Smooth muscle cell (in vitro differentiated cells): ENCODE measurements around the gene ACTN4. TPM values are rescaled to one million over a fixed set of nuclear protein-coding genes. Genes with fewer than 3 reads are reported as not detected.
A peak's percentile ranks its signal among the peaks of the same experiment; 100 is the strongest.

Source experiments
- DNase-seq: peaks from one replicate; lab custom pipeline; 2025; ENCODE audit not compliant: unreplicated experiment; lab: John Stamatoyannopoulos, UW
- H2AFZ ChIP-seq: fragments of 200-600 bp; sonication (generic); 2 replicates; pipeline ENCODE4 v1.6.0; 2016; ENCODE audit warnings: antibody characterized with exemption, low read depth, mild to moderate bottlenecking
- H3F3A ChIP-seq: fragments of 200-600 bp; sonication (generic); 2 replicates; pipeline ENCODE4 v1.6.0; 2017; ENCODE audit warnings: antibody characterized with exemption, low read depth
- H3K27ac ChIP-seq: fragments of 200-600 bp; sonication (generic); 2 replicates; pipeline ENCODE4 v1.5.1; 2016; ENCODE audit warnings: low read depth, mild to moderate bottlenecking
- H3K27me3 ChIP-seq: fragments of 200-600 bp; sonication (generic); 2 replicates; pipeline ENCODE4 v1.6.1; 2016; ENCODE audit warnings: low read depth, mild to moderate bottlenecking
- H3K36me3 ChIP-seq: fragments of 200-600 bp; sonication (generic); 2 replicates; pipeline ENCODE4 v1.5.1; 2016; ENCODE audit warnings: low read depth
- H3K4me1 ChIP-seq: fragments of 200-600 bp; sonication (generic); 2 replicates; pipeline ENCODE4 v1.5.1; 2016; ENCODE audit warnings: low read depth
- H3K4me2 ChIP-seq: fragments of 200-600 bp; sonication (generic); 2 replicates; pipeline ENCODE4 v1.6.0; 2016; ENCODE audit warnings: mild to moderate bottlenecking
- H3K4me3 ChIP-seq: fragments of 200-600 bp; sonication (generic); 2 replicates; pipeline ENCODE4 v1.5.1; 2016; ENCODE audit warnings: mild to moderate bottlenecking
- H3K79me2 ChIP-seq: fragments of 200-600 bp; sonication (generic); 2 replicates; pipeline ENCODE4 v1.6.0; 2016; ENCODE audit warnings: low read depth, mild to moderate bottlenecking
- H3K9ac ChIP-seq: fragments of 200-600 bp; sonication (generic); 2 replicates; pipeline ENCODE4 v1.6.0; 2016; ENCODE audit warnings: low read depth
- H3K9me3 ChIP-seq: fragments of 200-600 bp; sonication (generic); replicated peaks from 2 replicates; pipeline ENCODE4 v1.5.1; 2016; ENCODE audit warnings: low read depth
- H4K20me1 ChIP-seq: fragments of 200-600 bp; sonication (generic); 2 replicates; pipeline ENCODE4 v1.6.0; 2016; ENCODE audit warnings: low read depth
- CTCF ChIP-seq: fragments of 200-600 bp; sonication (generic); IDR thresholded peaks from 2 replicates; pipeline ENCODE4 v1.5.1; 2017; ENCODE audit warnings: borderline replicate concordance, mild to moderate bottlenecking, antibody characterized with exemption; ENCODE audit not compliant: insufficient read depth, poor library complexity, severe bottlenecking
- WGBS: methylation state at CpG from one replicate; pipeline ENCODE4 v1.1.7; 2016; ENCODE audit warnings: low lambda C conversion rate; 5-methylcytosine and 5-hydroxymethylcytosine counted together
- polyA plus RNA-seq: library from polyadenylated mRNA; unstranded; fragments of >200 nt; fragmentation: Nextera tagmentation; extraction: Ambion mirVana; gene quantifications from 2 replicates; pipeline ENCODE4 v1.2.1, GENCODE V29; 2016
- total RNA-seq: library from RNA; depleted of rRNA; stranded (reverse); fragments of >200 nt; gene quantifications from 2 replicates; pipeline ENCODE4 v1.2.3, GENCODE V29; 2014

The ACTN4 gene
- total and polyA plus RNA-seq, 2 experiments from 2014 or later = 53.8 to 311 TPM

DNA sequence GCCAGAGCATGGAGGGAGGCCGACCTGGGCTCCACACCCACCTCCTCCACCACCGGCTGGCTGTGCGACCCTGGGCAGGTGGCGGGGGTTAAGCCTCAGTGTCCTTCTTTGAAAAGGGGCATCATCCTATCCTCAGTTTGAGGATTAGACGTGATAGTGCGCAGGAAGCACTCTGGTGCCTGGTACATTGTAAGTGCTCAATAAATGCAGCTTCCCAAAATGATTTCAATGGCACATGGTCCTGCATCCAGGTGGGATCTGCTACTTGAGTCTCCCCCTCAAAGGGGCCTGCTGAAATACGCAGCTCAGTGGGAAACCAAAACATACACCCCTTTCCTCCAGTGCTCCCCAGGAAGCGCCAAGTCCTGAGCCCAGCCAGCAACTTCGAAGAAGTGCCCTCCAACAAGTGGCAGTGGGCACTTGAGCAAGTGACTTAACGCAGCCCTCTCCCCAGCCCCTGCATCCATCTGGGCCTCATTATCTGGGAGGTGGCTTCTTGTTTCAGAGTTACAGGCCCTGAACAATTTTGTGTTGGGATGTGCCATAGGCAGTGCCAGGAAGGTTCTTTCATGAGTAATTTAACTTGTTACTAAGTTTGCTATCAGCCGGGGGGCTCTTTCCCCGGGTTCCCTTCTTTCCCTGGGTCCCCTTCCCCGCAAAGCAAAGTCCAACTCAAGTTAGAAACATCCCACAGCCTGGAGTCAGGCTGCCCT lies 17.9 kb downstream of the ACTN4 start:
- peaks cover 52% of the 10 kb centered on the region for H4K20me1 ChIP-seq

DNA sequence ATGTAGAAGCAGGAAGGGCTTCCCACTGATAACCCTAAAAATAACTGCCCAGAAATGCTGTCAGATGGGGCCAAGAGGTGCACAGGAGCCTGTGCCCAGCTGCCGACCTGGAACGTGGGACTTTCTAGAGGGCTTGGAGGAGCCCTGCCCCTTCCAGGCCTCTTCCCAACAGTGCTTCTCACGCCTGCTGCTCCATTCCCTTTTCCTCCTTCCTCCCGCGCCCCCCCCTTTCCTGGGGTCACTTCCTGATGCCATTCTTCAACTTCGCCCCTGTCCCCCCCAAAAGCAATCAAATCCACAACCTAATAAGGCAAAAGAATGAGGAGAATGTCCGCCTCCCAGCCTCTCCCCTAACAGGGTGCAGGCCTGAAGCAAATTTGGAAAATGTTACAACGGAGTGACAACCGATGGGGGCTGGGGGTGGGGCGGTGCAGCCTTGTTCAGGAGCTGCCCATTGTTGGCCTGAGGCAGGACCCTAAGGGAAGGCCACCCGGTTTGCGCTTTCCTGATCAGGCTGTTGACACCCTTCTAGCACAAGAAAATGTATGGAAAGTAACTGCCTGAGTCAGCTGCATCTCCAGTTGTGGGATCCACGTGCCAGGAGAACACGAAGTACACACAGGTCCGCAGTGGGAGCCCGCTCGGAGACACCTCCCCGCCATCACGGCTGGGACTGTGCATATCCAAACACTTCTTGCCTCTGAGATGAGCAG lies 18.7 kb downstream of the ACTN4 start:
- H3K27me3 ChIP-seq = no peaks in the 10 kb centered on the region
- WGBS = 25% methylated on average over 18 of the region's 19 CpGs
- DNase-seq = no peak
- H3K9ac ChIP-seq = peak overlapping the region; percentile 75
- peaks cover 80% of the 10 kb centered on the region for H3K4me1 ChIP-seq
- H3K4me2 ChIP-seq = peak overlapping the region; percentile 73
- H3K4me3 ChIP-seq = no peak overlapping the region
- H3F3A ChIP-seq = peaks cover 52% of the 10 kb centered on the region
- H3K79me2 ChIP-seq = peaks cover 87% of the 10 kb centered on the region
- peak overlapping the region; percentile 100 for H3K27ac ChIP-seq
- H3K9me3 ChIP-seq = no peaks in the 10 kb centered on the region
- TF ChIP-seq CTCF = no peak
- peaks cover 52% of the 10 kb centered on the region for H4K20me1 ChIP-seq
- no peak overlapping the region for H2AFZ ChIP-seq
- H3K36me3 ChIP-seq = no peaks in the 10 kb centered on the region

More for the DNA sequence above, 17.9 kb downstream of the ACTN4 start:
- H3K4me3 ChIP-seq = no peak overlapping the region
- peaks cover 89% of the 10 kb centered on the region for H3K79me2 ChIP-seq
- peak overlapping the region; percentile 73 for H3K4me2 ChIP-seq
- peak overlapping the region; percentile 62 for H3K9ac ChIP-seq
- H3K36me3 ChIP-seq = no peaks in the 10 kb centered on the region
- H3K9me3 ChIP-seq = no peaks in the 10 kb centered on the region
- H3F3A ChIP-seq = peaks cover 52% of the 10 kb centered on the region
- no peak for TF ChIP-seq CTCF
- peak overlapping the region; percentile 100 for H3K27ac ChIP-seq
- no peaks in the 10 kb centered on the region for H3K27me3 ChIP-seq
- no peak for DNase-seq
- no peak overlapping the region for H2AFZ ChIP-seq
- WGBS = 72% methylated on average over 13 of the region's 13 CpGs
- peaks cover 74% of the 10 kb centered on the region for H3K4me1 ChIP-seq

GRCh38 chr19:38666663-38667511 lies 19.4 kb downstream of the ACTN4 start:
- peak overlapping the region; percentile 73 for H3K4me2 ChIP-seq
- no peaks in the 10 kb centered on the region for H3K36me3 ChIP-seq
- no peak for DNase-seq
- peaks cover 49% of the 10 kb centered on the region for H3F3A ChIP-seq
- H2AFZ ChIP-seq = no peak overlapping the region
- no peak overlapping the region for H3K4me3 ChIP-seq
- no peaks in the 10 kb centered on the region for H3K27me3 ChIP-seq
- peaks cover 87% of the 10 kb centered on the region for H3K79me2 ChIP-seq
- peaks cover 52% of the 10 kb centered on the region for H4K20me1 ChIP-seq
- H3K27ac ChIP-seq = peak overlapping the region; percentile 100
- no peaks in the 10 kb centered on the region for H3K9me3 ChIP-seq
- H3K9ac ChIP-seq = peak overlapping the region; percentile 75
- TF ChIP-seq CTCF = no peak
- H3K4me1 ChIP-seq = peaks cover 81% of the 10 kb centered on the region
- WGBS = 8% methylated on average over 10 of the region's 10 CpGs
